Skeletal muscle satellite cell (primary cell): ENCODE results near the gene COL17A1.

ENCODE experiments used
- H3K27me3 ChIP-seq: 2 replicates; pipeline ENCODE4 v1.7.0; 2013; ENCODE audit warnings: low read length; ENCODE audit not compliant: control insufficient read depth, insufficient read depth
- H3K36me3 ChIP-seq: 2 replicates; pipeline ENCODE4 v1.7.0; 2013; ENCODE audit warnings: mild to moderate bottlenecking, control low read depth, low read length; ENCODE audit not compliant: insufficient read depth
- H3K4me1 ChIP-seq: 2 replicates; pipeline ENCODE4 v1.7.0; 2013; ENCODE audit warnings: low read length; ENCODE audit not compliant: control insufficient read depth, insufficient read depth
- H3K4me2 ChIP-seq: 2 replicates; pipeline ENCODE4 v1.7.0; 2013; ENCODE audit warnings: mild to moderate bottlenecking, low read length
- H3K4me3 ChIP-seq: 2 replicates; pipeline ENCODE4 v1.7.0; 2013; ENCODE audit warnings: low read length
- H3K9ac ChIP-seq: 2 replicates; pipeline ENCODE4 v1.7.0; 2013; ENCODE audit warnings: mild to moderate bottlenecking, low read depth, low read length, moderate library complexity
- H3K9me3 ChIP-seq: replicated peaks from 2 replicates; pipeline ENCODE4 v1.7.0; 2013; ENCODE audit warnings: mild to moderate bottlenecking, control low read depth, low read length

Gene COL17A1

DNA sequence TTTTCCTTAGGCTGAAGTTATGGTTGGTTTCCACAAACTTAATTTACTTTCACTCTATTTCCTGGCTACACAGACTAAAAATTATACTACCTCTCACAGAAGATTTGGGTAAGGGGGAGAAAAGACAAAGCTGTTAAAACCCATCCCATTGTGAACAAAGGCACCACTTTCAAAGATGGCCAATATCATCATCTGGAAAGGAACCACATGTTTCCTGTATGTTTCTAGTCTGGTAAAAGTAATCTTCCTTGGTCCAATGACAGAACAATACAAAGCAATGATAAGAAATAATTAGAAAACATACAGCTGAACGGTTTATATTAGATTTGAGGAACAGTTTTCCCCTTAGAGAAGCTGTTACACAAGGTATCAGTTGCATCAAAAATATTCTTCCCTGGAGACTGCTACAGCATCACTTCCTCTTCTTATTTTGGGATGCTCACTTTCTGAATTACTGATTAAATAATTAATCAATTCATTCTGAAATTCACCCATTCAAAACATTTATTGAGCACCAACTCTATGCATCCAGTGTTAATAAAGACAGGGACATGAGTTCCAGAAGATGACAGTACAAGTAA, 27.8 kb upstream of the COL17A1 start:
- Histone ChIP-seq H3K4me2 (no peak overlapping the region), H3K9ac (no peak overlapping the region), H3K4me3 (no peak overlapping the region), H3K9me3 (no peaks in the 10 kb centered on the region), H3K4me1 (peaks cover 15% of the 10 kb centered on the region), H3K27me3 (no peaks in the 10 kb centered on the region), H3K36me3 (no peaks in the 10 kb centered on the region)

DNA sequence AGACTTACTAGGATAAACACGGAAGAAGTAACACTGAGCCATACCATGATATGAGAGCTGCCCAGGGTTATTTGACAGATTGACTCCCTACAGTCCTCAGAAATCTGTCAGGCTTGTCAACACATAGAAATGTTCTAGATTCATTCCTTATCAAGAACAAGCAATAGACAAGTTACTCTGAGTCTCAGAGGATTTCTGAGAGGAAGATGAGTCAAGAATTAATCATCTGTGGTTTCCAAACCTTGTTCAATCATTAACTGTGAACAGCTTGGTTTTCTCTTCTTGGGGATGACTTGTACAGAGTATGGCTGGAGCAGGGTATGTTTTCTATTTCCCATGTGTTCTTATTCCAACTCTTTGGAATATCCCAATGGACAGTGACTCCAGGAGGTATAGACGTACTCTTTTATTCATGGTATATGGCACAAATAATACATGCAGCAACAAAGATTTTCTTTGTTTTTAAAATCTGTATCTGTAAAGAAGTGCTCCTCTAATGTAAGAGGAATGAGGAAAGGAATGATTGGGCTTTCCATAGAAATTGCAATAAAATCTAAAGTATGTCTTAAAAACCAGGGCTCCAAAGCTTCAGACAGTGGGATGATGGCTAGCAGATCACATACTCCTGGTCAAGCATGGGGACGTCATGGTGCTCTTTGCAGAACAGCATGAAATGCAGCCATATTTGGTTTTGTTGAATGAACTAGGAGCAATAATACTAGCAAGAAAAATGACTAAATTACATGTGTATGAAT, 24.4 kb upstream of the COL17A1 start:
- Histone ChIP-seq H3K9ac (no peak overlapping the region), H3K9me3 (no peaks in the 10 kb centered on the region)

DNA sequence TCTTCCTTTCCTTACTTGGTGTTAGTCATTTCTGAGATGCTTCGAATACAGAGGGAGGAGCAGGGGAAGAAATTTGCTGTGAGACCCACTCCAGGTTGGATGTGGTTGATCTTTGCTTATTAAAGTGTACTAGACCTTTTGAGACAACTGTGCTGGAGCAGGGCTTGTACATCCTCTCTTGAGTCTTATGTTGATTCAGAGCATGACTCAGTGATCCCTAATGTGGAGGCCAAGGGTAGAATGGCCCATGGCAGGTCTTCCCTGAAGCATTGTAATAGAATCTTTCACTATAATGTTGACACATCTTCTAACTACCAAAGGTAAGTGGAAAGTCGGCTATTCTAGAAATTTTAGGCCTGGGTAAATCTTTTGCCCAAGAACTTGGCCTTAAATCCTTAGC, 19.2 kb upstream of the COL17A1 start:
- H3K9ac ChIP-seq, result no peak overlapping the region
- no peaks in the 10 kb centered on the region for H3K9me3 ChIP-seq
- H3K36me3 ChIP-seq, result no peaks in the 10 kb centered on the region
- no peak overlapping the region for H3K4me3 ChIP-seq
- no peak overlapping the region for H3K4me2 ChIP-seq
- no peaks in the 10 kb centered on the region for H3K27me3 ChIP-seq
- peaks cover 12% of the 10 kb centered on the region for H3K4me1 ChIP-seq

More for the DNA sequence above, 24.4 kb upstream of the COL17A1 start:
- Histone ChIP-seq H3K4me2 (peak overlapping the region; percentile 54), H3K4me1 (peaks cover 11% of the 10 kb centered on the region), H3K4me3 (no peak overlapping the region), H3K27me3 (no peaks in the 10 kb centered on the region), H3K36me3 (no peaks in the 10 kb centered on the region)

- Histone ChIP-seq H3K4me1 (peaks cover 12% of the 10 kb centered on the region), H3K27me3 (no peaks in the 10 kb centered on the region), H3K9me3 (no peaks in the 10 kb centered on the region), H3K4me2 (no peak overlapping the region), H3K4me3 (no peak overlapping the region), H3K36me3 (no peaks in the 10 kb centered on the region), H3K9ac (no peak overlapping the region)
These were observed 18.7 kb upstream of the COL17A1 start for GRCh38 chr10:104104418-104104817.

GRCh38 chr10:104103956-104104355, 18.3 kb upstream of the COL17A1 start:
- Histone ChIP-seq H3K36me3 (no peaks in the 10 kb centered on the region), H3K4me1 (peaks cover 15% of the 10 kb centered on the region), H3K4me3 (no peak overlapping the region), H3K9me3 (no peaks in the 10 kb centered on the region), H3K27me3 (no peaks in the 10 kb centered on the region), H3K4me2 (no peak overlapping the region), H3K9ac (no peak overlapping the region)

- H3K9ac ChIP-seq, result no peak overlapping the region
- H3K4me1 ChIP-seq, result peaks cover 23% of the 10 kb centered on the region
- no peak overlapping the region for H3K4me2 ChIP-seq
- H3K9me3 ChIP-seq, result peaks cover under 1% of the 10 kb centered on the region
- H3K4me3 ChIP-seq, result no peak overlapping the region
- H3K36me3 ChIP-seq, result no peaks in the 10 kb centered on the region
- H3K27me3 ChIP-seq, result no peaks in the 10 kb centered on the region
These were observed 16.2 kb upstream of the COL17A1 start for GRCh38 chr10:104101902-104102301.

DNA sequence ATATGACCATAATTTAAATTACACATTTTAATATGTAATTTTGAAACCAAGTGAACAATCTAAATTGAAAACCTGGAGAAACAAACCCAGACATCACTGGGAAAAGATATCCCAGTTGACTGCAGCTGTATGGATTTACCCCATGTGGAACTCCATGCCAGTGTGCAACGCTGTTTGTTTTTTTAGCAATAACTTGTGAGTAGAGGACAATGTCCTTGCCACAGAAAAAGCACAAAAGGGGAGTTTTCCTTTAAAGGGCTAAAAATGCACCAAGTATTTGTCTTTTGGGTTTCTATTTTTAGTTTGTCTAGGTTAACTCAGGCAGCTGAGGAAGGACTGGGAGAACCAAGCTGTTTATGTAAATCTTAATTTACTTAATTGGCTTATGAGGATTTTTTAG, 15.1 kb upstream of the COL17A1 start:
- peaks cover 3% of the 10 kb centered on the region for H3K9me3 ChIP-seq
- H3K36me3 ChIP-seq, result no peaks in the 10 kb centered on the region
- no peaks in the 10 kb centered on the region for H3K27me3 ChIP-seq
- no peak overlapping the region for H3K9ac ChIP-seq
- H3K4me2 ChIP-seq, result no peak overlapping the region
- H3K4me3 ChIP-seq, result no peak overlapping the region
- peaks cover 23% of the 10 kb centered on the region for H3K4me1 ChIP-seq

- Histone ChIP-seq H3K9ac (no peak overlapping the region), H3K27me3 (no peaks in the 10 kb centered on the region), H3K4me3 (no peak overlapping the region), H3K36me3 (no peaks in the 10 kb centered on the region), H3K4me1 (peaks cover 23% of the 10 kb centered on the region), H3K4me2 (peak overlapping the region; percentile 4), H3K9me3 (peaks cover 3% of the 10 kb centered on the region)
These were observed 14.3 kb upstream of the COL17A1 start for GRCh38 chr10:104099941-104100340.

DNA sequence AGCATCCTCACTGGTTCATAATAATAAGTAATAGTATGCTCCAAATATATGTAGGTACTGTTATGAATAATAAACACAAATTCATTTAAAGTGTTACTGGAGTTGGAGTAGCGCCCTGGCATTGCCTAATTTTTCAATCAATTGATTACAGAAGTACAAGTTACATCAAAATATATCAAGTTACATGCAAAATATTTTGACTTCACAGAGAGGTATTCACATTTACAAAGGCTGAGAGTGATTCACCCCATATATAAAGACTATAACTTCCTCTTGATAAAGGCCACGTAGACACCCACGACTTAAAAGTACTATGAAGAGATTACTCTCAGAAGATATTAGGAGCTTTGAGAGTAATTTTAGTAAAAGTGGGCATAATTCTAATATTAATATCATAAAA, 13.6 kb upstream of the COL17A1 start:
- Histone ChIP-seq H3K4me3 (no peak overlapping the region), H3K9me3 (peaks cover 3% of the 10 kb centered on the region), H3K9ac (no peak overlapping the region), H3K4me1 (peaks cover 23% of the 10 kb centered on the region), H3K4me2 (peak overlapping the region; percentile 4), H3K27me3 (no peaks in the 10 kb centered on the region), H3K36me3 (no peaks in the 10 kb centered on the region)

GRCh38 chr10:104098358-104098925, 12.8 kb upstream of the COL17A1 start:
- Histone ChIP-seq H3K36me3 (no peaks in the 10 kb centered on the region), H3K9ac (no peak overlapping the region), H3K4me1 (peaks cover 23% of the 10 kb centered on the region), H3K4me2 (no peak overlapping the region), H3K27me3 (no peaks in the 10 kb centered on the region), H3K4me3 (no peak overlapping the region), H3K9me3 (peaks cover 3% of the 10 kb centered on the region)

GRCh38 chr10:104096692-104097091, 11.0 kb upstream of the COL17A1 start:
- Histone ChIP-seq H3K4me2 (no peak overlapping the region), H3K9me3 (peaks cover 3% of the 10 kb centered on the region), H3K4me3 (no peak overlapping the region), H3K27me3 (no peaks in the 10 kb centered on the region), H3K9ac (no peak overlapping the region), H3K36me3 (no peaks in the 10 kb centered on the region), H3K4me1 (peaks cover 23% of the 10 kb centered on the region)

DNA sequence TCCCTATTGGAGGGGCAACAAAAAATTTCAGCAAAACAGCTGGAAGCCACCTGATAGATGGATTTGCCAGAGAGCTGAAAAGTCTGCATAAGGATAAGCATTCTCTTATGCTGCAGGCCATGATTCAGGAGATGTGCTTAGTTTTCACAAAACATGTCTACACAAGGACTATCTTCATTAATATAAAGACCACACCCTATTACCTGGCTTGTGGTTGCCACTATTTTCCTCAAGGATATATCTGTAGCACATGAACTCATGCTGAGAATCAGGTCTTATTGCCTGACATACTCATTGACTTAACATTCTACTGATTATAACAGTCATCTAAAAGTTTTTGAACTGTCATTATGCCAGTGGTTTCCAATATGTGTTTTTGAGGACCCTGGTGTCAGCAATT, 7.1 kb upstream of the COL17A1 start:
- Histone ChIP-seq H3K9ac (no peak overlapping the region), H3K4me1 (no peaks in the 10 kb centered on the region), H3K4me3 (no peak overlapping the region), H3K27me3 (no peaks in the 10 kb centered on the region), H3K9me3 (peaks cover 3% of the 10 kb centered on the region), H3K36me3 (no peaks in the 10 kb centered on the region), H3K4me2 (no peak overlapping the region)
